ENCODE measurements around the gene IFT57. TPM values are rescaled to one million over a fixed set of nuclear protein-coding genes. Genes with fewer than 3 reads are reported as not detected.
"Not testable (repeated sequence)": the region's sequence is repeated elsewhere in the genome, so short reads cannot be mapped to it uniquely, and the experiment has no call there.

Gene IFT57, protein sequence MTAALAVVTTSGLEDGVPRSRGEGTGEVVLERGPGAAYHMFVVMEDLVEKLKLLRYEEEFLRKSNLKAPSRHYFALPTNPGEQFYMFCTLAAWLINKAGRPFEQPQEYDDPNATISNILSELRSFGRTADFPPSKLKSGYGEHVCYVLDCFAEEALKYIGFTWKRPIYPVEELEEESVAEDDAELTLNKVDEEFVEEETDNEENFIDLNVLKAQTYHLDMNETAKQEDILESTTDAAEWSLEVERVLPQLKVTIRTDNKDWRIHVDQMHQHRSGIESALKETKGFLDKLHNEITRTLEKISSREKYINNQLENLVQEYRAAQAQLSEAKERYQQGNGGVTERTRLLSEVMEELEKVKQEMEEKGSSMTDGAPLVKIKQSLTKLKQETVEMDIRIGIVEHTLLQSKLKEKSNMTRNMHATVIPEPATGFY
- 10 to 100 TPM; 34.9 to 35.3 TPM for total RNA-seq

DNA sequence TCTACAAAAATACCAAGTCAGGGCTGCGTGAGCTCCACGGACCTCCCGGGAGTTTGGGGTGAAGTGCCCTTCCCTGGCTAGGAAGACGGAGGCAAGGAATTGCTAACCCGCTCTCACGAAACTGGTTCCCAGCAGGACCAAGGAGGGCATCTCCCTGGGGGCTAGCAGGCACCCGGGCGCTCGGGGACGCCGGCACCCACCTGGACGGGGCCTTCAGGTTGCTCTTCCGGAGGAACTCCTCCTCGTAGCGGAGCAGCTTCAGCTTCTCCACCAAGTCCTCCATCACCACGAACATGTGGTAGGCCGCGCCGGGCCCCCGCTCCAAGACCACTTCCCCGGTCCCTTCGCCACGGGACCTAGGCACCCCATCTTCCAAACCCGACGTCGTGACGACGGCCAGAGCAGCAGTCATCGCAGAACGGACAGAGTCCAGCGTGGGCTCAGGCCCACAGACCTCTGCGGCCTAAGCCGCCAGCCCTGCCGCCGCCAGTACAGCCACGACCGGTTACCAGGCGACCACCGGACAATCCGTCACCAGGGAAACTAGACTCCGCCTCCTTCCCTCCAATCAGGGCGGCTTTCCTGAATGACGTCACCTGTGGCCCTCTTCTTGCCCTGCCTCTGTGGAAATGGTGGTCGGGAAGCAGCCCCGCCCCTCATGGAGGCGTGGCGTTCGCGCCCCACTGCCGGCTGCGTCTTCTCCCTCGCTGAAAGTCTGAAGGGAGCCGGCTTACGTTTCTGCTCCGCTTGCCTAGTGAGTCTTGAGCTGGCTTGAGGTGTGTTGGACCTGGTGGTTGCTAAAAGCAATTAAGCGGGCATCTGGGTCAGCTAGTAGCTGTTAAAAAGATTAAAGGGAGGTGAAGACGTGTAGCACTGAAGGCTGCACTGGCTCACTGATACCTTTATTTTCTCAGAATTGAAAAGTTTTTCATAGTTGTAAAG lies at the start of gene IFT57:
IFT57 (minus strand) TSS at position 514 of the 942 bp plus-strand sequence; CDS start at position 412, 102 bp downstream.
- Mint-ChIP-seq H3K4me1 (peaks cover 49% of the 10 kb centered on the region), H3K9me3 (no peaks in the 10 kb centered on the region), H3K27me3 (no peaks in the 10 kb centered on the region), H3K4me3 (peak within 1 kb of the TSS; percentile 99), H3K36me3 (peaks cover 9% of the 10 kb centered on the region), H3K27ac (peak within 1 kb of the TSS; percentile 100)
- DNase-seq, result peak; percentile 96

DNA sequence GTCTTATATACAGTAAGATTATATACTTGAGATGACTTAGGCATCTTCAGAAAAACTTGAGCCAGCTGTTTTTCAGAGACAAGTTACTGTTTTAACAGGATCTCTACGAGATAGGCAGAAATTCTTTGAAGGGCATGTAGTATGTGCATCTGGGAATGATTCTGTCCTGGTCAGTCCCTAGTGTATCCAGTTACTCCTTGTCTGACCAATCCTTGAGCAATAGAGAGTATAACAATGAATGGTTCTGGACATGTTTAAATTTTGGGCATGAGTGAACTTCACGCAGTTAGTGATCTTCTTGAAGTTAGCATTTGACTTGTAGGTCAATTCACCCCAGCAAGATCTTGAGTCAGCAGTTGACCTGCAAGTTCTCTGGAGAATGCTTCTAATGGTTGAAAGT lies 49.4 kb upstream of the IFT57 start:
- Mint-ChIP-seq H3K4me3 (no peak overlapping the region), H3K27ac (no peak overlapping the region), H3K4me1 (peaks cover 3% of the 10 kb centered on the region)

DNA sequence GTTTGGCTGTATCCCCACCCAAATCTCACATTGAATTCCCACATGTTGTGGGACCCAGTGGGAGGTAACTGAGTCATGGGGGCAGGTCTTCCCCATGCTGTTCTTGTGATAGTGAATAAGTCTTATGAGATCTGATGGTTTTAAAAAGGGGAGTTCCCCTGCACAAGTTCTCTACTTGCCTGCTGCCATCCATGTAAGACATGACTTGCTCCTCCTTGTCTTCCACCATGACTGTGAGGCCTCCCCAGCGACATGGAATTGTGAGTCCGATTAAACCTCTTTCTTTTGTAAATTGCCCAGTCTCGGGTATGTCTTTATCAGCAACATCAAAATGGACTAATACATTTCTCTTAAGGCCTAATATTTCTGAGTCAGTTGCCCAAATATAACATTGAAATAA lies 46.0 kb upstream of the IFT57 start:
- H3K36me3 Mint-ChIP-seq, H3K4me1 Mint-ChIP-seq, DNase-seq, H3K27me3 Mint-ChIP-seq, H3K4me3 Mint-ChIP-seq, H3K27ac Mint-ChIP-seq: not testable (repeated sequence)
- peaks cover 12% of the 10 kb centered on the region for H3K9me3 Mint-ChIP-seq

More for the DNA sequence above, 49.4 kb upstream of the IFT57 start:
- Mint-ChIP-seq H3K27me3 (no peaks in the 10 kb centered on the region), H3K9me3 (peaks cover 15% of the 10 kb centered on the region), H3K36me3 (no peaks in the 10 kb centered on the region)
- DNase-seq, result no peak

DNA sequence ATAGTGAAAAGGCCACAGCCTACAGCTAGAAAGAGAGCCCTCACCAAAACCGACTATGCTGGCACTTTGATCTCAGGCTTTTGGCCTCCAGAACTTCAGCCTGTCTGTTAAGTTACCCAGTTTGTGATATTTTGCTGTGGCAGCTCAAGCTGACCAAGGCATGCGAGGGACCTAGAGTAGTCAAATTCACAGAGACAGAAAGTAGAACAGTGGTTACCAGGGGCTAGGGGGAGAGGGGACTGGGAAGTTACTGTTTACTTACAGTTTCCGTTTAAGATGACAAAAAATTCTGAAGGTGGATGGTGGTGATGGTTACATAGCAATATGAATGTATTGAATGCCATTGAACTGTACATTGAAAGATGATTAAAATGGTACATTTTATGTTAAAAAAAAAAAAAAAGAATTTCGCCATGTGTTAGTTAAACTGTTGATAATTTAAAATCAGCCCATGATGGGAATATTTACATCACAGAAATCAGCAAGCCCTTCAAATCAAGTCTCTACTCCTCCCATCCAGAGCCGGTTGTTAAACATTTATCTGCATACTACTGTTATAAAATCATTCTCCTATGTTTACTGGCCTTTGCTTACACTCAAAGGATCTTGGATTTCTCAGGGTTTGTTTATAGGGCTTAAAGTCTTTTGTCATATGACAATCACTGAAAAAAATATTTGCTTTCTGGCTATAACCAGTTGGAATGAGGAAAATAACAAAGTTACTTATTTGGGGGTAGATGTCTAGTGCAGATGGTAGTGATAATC lies 42.5 kb upstream of the IFT57 start:
- not testable (repeated sequence) for DNase-seq, H3K36me3 Mint-ChIP-seq, H3K4me3 Mint-ChIP-seq, H3K27me3 Mint-ChIP-seq, H3K4me1 Mint-ChIP-seq
- peaks cover 16% of the 10 kb centered on the region for H3K9me3 Mint-ChIP-seq
- H3K27ac Mint-ChIP-seq, result peak overlapping the region; percentile 54

DNA sequence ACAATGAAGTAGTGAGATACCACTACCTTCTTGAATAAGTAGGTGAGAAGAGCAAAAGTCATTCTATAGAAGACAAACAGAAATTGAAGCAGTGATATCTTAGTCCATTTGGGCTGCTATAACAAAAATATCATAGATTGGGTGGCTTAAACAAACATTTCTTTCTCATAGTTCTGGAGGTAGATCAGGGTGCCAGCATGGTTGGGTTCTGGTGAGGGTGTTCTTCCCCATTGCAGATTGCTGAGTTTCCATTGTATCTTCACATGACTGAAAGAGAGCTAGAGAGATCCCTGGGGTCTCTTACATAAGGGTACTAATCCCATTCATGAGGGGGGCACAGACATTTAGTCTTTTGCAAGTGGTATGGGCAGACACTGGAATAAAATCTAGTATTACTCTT lies 32.9 kb upstream of the IFT57 start:
- no peaks in the 10 kb centered on the region for H3K36me3 Mint-ChIP-seq
- peaks cover 4% of the 10 kb centered on the region for H3K9me3 Mint-ChIP-seq
- H3K4me3 Mint-ChIP-seq, result no peak overlapping the region
- H3K27ac Mint-ChIP-seq, result no peak overlapping the region
- DNase-seq, result no peak
- no peaks in the 10 kb centered on the region for H3K4me1 Mint-ChIP-seq
- H3K27me3 Mint-ChIP-seq, result no peaks in the 10 kb centered on the region

DNA sequence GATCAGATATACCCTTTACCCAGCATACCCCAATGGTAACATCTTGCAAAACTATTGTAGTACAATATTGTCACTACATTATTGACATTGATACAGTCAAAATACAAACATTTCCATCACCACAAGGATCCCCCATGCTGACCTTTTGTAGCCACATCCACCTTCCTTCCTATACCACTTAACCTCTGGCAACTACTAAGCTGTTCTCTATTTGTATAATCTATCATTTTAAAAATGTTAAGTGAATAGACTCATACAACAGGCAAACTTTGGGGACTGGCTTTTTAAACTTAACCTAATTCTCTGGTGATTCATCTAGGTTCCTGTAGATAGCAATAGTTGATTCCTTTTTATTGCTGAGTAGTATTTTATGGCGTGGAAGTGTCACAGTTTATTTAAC lies 29.6 kb upstream of the IFT57 start:
- H3K27ac Mint-ChIP-seq, result no peak overlapping the region
- H3K4me1 Mint-ChIP-seq, result peaks cover 7% of the 10 kb centered on the region
- no peaks in the 10 kb centered on the region for H3K27me3 Mint-ChIP-seq
- H3K4me3 Mint-ChIP-seq, result no peak overlapping the region
- peaks cover 2% of the 10 kb centered on the region for H3K9me3 Mint-ChIP-seq
- H3K36me3 Mint-ChIP-seq, result no peaks in the 10 kb centered on the region
- no peak for DNase-seq

DNA sequence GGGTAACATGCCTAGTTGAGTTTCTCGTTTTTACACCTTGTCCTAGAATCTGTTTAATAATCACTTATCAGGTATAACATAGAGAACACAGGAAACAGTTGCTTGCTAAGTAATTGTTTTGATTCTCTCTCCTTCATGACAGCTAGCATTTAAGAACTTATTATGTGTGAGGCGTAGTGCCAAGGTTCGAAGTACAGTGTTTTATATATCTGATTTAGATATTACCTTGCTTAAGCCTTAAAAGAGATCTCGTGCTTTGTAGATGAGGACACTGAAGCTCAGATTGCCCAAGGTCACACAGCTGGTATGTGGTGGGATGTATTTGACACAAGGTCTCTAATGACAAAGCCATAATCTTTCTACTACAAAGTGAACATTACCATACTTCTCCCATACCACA lies 29.0 kb upstream of the IFT57 start:
- H3K4me3 Mint-ChIP-seq, result no peak overlapping the region
- no peak overlapping the region for H3K27ac Mint-ChIP-seq
- no peak for DNase-seq
- no peaks in the 10 kb centered on the region for H3K36me3 Mint-ChIP-seq
- peaks cover 10% of the 10 kb centered on the region for H3K4me1 Mint-ChIP-seq
- H3K9me3 Mint-ChIP-seq, result peaks cover 2% of the 10 kb centered on the region
- no peaks in the 10 kb centered on the region for H3K27me3 Mint-ChIP-seq

DNA sequence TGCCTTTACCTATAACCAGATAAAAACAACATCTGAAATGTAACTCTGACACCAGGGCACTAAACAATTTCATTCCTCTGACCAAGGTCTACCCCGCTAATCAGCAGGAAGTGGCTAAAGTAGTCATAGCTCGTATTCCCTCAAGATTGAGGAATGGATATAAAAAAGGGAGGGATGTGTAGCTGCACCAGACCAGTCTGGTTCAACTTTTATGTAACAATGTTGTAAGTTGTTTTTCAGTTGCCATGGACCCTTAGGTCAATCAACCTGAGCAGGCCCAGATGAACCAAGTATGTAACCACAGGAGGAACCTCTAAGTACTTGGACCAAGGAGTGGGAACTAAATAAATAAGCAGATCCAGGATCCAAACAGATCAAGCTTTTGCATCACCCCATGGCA lies 28.4 kb upstream of the IFT57 start:
- no peak for DNase-seq
- no peak overlapping the region for H3K4me3 Mint-ChIP-seq
- peaks cover 10% of the 10 kb centered on the region for H3K4me1 Mint-ChIP-seq
- H3K27ac Mint-ChIP-seq, result no peak overlapping the region
- H3K27me3 Mint-ChIP-seq, result no peaks in the 10 kb centered on the region
- no peaks in the 10 kb centered on the region for H3K36me3 Mint-ChIP-seq
- peaks cover 2% of the 10 kb centered on the region for H3K9me3 Mint-ChIP-seq

DNA sequence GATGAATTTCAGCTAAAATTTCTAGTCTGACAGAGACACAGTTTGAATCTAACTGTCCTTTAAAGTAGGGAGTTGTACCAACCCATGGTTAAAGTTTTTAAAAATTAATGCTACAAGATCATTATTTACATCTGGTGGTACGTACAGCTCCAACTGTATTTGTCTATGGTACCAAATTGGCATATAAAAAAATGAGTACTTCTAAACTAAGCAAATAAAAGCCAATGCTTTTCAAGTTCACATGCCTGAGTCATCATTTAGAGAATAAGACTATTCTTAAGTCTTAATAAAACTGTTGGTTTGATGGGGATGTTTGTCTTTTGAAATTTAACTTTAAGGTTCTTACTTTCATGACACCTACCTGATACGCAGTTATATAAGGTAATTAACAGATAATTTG lies 21.0 kb upstream of the IFT57 start:
- Mint-ChIP-seq H3K36me3 (peaks cover 3% of the 10 kb centered on the region), H3K9me3 (peaks cover 6% of the 10 kb centered on the region), H3K4me1 (peaks cover 20% of the 10 kb centered on the region), H3K27ac (no peak overlapping the region), H3K4me3 (no peak overlapping the region), H3K27me3 (no peaks in the 10 kb centered on the region)
- no peak for DNase-seq

DNA sequence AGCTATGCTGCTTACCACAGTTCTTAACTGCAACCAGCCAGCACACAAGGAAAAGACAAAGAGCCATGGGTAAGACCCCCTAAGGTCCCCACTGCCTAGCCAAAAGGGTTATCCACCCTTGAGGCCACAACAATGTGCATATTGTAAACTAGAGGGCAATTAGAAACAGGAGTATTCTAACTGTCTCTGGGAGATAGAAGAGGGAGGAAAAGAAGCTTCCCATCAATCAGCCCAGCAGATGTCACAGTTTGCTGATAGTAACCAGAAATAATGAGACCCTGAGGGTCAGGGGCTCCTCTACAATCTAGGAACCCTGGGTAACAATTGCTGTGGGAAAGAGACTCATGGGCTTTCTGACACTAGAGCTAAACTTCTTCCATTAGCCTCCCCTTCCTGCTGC lies 20.6 kb upstream of the IFT57 start:
- Mint-ChIP-seq H3K27me3 (no peaks in the 10 kb centered on the region), H3K4me3 (no peak overlapping the region), H3K27ac (no peak overlapping the region), H3K4me1 (peaks cover 20% of the 10 kb centered on the region), H3K9me3 (peaks cover 6% of the 10 kb centered on the region), H3K36me3 (peaks cover 3% of the 10 kb centered on the region)
- DNase-seq, result no peak

DNA sequence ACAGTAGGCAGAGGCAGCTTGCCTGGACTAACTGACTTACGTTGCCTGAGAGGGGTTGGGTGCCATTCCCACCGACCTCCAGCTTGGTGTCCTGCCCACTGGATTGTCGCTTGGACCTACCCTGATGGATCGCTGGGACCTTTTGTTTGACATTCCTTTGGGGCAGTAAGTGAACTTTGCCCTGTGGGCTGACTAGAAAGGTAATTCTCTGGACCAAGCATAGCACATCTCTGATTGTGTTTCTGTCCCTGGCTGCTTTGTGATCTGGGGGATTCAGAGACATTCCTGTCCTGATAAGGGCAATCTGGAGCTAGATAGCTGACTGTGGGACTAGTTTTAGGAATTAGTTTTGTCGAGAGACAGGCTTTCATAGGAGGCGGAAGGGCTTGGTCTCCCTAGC lies 19.5 kb upstream of the IFT57 start:
- DNase-seq, result no peak
- Mint-ChIP-seq H3K4me1 (peaks cover 14% of the 10 kb centered on the region), H3K27ac (no peak overlapping the region), H3K4me3 (no peak overlapping the region), H3K9me3 (peaks cover 6% of the 10 kb centered on the region), H3K36me3 (peaks cover 3% of the 10 kb centered on the region), H3K27me3 (no peaks in the 10 kb centered on the region)

DNA sequence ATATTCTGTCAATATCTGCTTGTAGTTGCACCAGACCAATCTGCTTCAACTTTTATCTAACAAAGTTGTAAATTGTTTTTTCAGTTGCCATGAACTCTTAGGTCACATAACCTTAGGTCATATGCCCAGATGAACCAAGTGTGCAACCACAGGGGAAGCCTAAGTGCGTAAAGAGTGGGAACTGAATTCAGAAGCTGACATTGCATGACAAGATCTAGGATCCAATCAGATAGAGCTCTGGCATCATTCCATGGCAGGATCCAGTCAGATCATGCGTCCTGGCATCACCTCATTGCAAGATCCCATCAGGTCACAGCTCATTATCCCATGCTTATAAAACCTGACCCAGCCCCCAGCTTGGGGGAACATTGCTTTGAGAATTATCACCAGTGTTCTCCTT lies 18.9 kb upstream of the IFT57 start:
- Mint-ChIP-seq H3K4me3 (no peak overlapping the region), H3K36me3 (peaks cover 3% of the 10 kb centered on the region), H3K27ac (no peak overlapping the region), H3K9me3 (peaks cover 6% of the 10 kb centered on the region), H3K4me1 (peaks cover 11% of the 10 kb centered on the region), H3K27me3 (no peaks in the 10 kb centered on the region)
- no peak for DNase-seq

DNA sequence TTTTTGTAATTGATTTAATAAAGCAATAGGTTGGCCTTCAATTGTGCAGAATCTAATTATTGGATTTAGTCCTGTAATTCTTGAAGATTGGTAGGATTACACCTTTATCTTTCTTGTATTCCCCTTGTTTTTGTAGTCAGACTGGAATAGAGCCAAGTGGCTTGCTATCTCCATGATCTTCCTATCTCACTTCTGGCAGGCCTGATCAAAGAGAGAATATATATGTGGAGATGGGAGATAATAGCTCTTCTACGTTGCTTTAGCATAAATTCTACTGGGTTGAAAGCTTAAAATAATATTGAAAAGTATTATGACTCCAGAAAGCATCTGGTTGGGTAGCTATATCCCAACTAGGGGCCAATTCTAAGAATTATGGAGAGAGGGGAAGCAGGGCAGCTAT lies 16.9 kb upstream of the IFT57 start:
- DNase-seq, result no peak
- peaks cover 2% of the 10 kb centered on the region for H3K9me3 Mint-ChIP-seq
- no peaks in the 10 kb centered on the region for H3K4me1 Mint-ChIP-seq
- peaks cover 2% of the 10 kb centered on the region for H3K36me3 Mint-ChIP-seq
- H3K27me3 Mint-ChIP-seq, result no peaks in the 10 kb centered on the region
- H3K4me3 Mint-ChIP-seq, result no peak overlapping the region
- H3K27ac Mint-ChIP-seq, result no peak overlapping the region

DNA sequence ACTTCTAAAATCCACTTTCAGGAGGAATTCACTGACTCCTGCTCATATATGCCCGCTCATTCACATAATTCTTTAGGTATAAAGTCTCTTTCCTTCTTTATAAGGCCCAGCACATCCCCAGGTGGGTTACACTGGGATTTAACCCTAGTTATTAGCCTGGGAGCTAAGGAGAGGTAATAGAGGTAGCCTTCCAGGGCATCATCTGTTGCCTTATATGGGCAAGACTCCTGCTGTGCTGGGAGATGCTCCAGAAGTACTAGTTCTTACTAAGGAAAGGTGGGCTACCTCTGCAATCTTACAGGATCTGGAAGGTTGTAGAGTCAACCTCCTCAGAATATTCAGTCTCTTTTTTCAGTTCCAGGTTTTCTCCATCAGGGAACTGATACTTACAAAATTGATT lies 13.1 kb upstream of the IFT57 start:
- DNase-seq, result no peak
- no peaks in the 10 kb centered on the region for H3K9me3 Mint-ChIP-seq
- no peaks in the 10 kb centered on the region for H3K36me3 Mint-ChIP-seq
- H3K4me1 Mint-ChIP-seq, result no peaks in the 10 kb centered on the region
- H3K27ac Mint-ChIP-seq, result no peak overlapping the region
- no peak overlapping the region for H3K4me3 Mint-ChIP-seq
- H3K27me3 Mint-ChIP-seq, result no peaks in the 10 kb centered on the region
